NB4 (cell line): ENCODE data around the gene RECQL5.

ENCODE experiments used
- MYC ChIP-seq: IDR thresholded peaks from 2 replicates; pipeline ENCODE4 v1.6.1; 2011; ENCODE audit warnings: low read depth, low read length
- POLR2A ChIP-seq: IDR thresholded peaks from 2 replicates; pipeline ENCODE4 v1.6.1; 2011; ENCODE audit warnings: mild to moderate bottlenecking; ENCODE audit not compliant: insufficient read length; ENCODE audit errors: extremely low read depth
- TF ChIP-seq, protein P1 (sequence below): IDR thresholded peaks from one replicate; pipeline ENCODE4 v1.5.1; 2012; ENCODE audit warnings: low read depth, low read length
- TF ChIP-seq, protein P2 (sequence below): IDR thresholded peaks from 2 replicates; pipeline ENCODE4 v1.6.1; 2011; ENCODE audit warnings: low read depth, low read length

DNA sequence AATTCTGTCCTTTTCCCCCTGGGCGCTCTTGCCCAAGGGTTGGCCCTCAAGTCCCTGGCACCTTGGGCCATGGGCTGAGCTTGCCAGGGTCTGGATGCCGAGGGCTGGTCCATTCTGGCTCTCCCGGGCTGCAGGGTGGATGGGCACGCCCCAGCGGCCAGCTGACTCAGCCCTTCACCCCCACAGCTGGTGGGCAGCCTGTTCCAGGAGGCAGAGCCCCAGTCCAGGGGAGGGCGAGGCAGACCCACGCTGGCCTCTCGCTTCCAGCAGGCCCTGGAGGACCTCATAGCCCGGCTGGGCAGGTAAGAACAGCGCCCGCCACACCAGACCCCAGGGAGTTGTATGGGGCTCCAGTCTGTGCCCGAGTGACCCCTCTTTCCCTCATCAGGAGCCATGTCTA is 64.3 kb downstream of the RECQL5 start:
- no peak for TF ChIP-seq MYC
- TF ChIP-seq, protein P1, sequence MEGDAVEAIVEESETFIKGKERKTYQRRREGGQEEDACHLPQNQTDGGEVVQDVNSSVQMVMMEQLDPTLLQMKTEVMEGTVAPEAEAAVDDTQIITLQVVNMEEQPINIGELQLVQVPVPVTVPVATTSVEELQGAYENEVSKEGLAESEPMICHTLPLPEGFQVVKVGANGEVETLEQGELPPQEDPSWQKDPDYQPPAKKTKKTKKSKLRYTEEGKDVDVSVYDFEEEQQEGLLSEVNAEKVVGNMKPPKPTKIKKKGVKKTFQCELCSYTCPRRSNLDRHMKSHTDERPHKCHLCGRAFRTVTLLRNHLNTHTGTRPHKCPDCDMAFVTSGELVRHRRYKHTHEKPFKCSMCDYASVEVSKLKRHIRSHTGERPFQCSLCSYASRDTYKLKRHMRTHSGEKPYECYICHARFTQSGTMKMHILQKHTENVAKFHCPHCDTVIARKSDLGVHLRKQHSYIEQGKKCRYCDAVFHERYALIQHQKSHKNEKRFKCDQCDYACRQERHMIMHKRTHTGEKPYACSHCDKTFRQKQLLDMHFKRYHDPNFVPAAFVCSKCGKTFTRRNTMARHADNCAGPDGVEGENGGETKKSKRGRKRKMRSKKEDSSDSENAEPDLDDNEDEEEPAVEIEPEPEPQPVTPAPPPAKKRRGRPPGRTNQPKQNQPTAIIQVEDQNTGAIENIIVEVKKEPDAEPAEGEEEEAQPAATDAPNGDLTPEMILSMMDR = no peak
- TF ChIP-seq POLR2A = no peak
- TF ChIP-seq, protein P2, sequence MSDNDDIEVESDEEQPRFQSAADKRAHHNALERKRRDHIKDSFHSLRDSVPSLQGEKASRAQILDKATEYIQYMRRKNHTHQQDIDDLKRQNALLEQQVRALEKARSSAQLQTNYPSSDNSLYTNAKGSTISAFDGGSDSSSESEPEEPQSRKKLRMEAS = no peak
